A549 (cell line): ENCODE results near the gene LRRC46. TPM values are rescaled to one million over a fixed set of nuclear protein-coding genes. Genes with fewer than 3 reads are reported as not detected.
A peak's percentile ranks its signal among the peaks of the same experiment; 100 is the strongest.

ENCODE experiments used
- ATAC-seq, 2 experiments: fragments of 200-7000 bp in 1 of 2; fragments of >200 bp in 1 of 2; cut with Nextera tagmentation in 1 of 2; cut with Tn5 transposase in 1 of 2; 3 replicates each; pipeline versions ENCODE4 v1.8.0 to v1.9.1; 2018 to 2020; ENCODE audit warnings: mild to moderate bottlenecking in 1 of 2, moderate library complexity in 1 of 2
- CTCF ChIA-PET: fragments of 300-600 bp; sonication (Branson Sonifier 250); formaldehyde crosslinking; extraction: SDS; loops from one replicate; lab custom pipeline; 2021; ENCODE audit warnings: antibody characterized with exemption, inconsistent platforms; lab: Yijun Ruan, JAX
- POLR2A ChIA-PET: fragments of 350-600 bp; formaldehyde crosslinking; extraction: SDS; loops from one replicate; lab custom pipeline; 2021; ENCODE audit warnings: antibody characterized with exemption, inconsistent platforms; lab: Yijun Ruan, JAX
- DNase-seq, 2 experiments: peaks; one replicate each; pipeline versions ENCODE4 v3.0.0 to v3.0.0-alpha.2; 2011 to 2016; ENCODE audit warnings: low read depth in 1 of 2, low spot score in 1 of 2
- FAIRE-seq: peaks from 2 replicates; lab custom pipeline; 2011; peaks lifted over from hg19 to GRCh38; lab: Jason Lieb, UNC
- H3K27ac ChIP-seq, 2 experiments: fragments of >200 bp; sonication (Bioruptor Twin); formaldehyde crosslinking; 3 replicates each; pipeline ENCODE4 v1.5.1; 2016 to 2017
- H3K4me1 ChIP-seq: fragments of >200 bp; sonication (Bioruptor Twin); formaldehyde crosslinking; 3 replicates; pipeline ENCODE4 v1.6.1; 2016
- H3K4me2 ChIP-seq: fragments of >200 bp; sonication (Bioruptor Twin); formaldehyde crosslinking; 3 replicates; pipeline ENCODE4 v1.6.1; 2016
- H3K4me3 ChIP-seq: fragments of >200 bp; sonication (Bioruptor Twin); formaldehyde crosslinking; 3 replicates; pipeline ENCODE4 v1.5.1; 2016
- H3K9me3 ChIP-seq: fragments of >200 bp; sonication (Bioruptor Twin); formaldehyde crosslinking; 3 replicates; pipeline ENCODE4 v1.6.1; 2016
- CBX2 ChIP-seq: fragments of 200-600 bp; sonication (generic); IDR thresholded peaks from 2 replicates; pipeline ENCODE4 v1.6.1; 2016; ENCODE audit warnings: low read depth, mild to moderate bottlenecking, borderline replicate concordance
- CBX8 ChIP-seq: fragments of 200-600 bp; sonication (generic); IDR thresholded peaks from 2 replicates; pipeline ENCODE4 v1.6.1; 2016
- FOSL2 ChIP-seq, 2 experiments: fragments of 450-650 bp in 1 of 2; fragments of >200 bp in 1 of 2; sonication (Bioruptor Twin) in 1 of 2; formaldehyde crosslinking; IDR thresholded peaks; 2 replicates each; pipeline versions ENCODE4 v1.5.0 to v1.6.1; 2016 to 2020; ENCODE audit warnings: mild to moderate bottlenecking in 1 of 2, moderate library complexity in 1 of 2
- GATA3 ChIP-seq: IDR thresholded peaks from 2 replicates; pipeline ENCODE4 v1.6.1; 2012; ENCODE audit warnings: borderline replicate concordance
- HOXA7 ChIP-seq: fragments of 250-450 bp; sonication (Bioruptor Pico); IDR thresholded peaks from 2 replicates; pipeline ENCODE4 v1.5.0; 2020; ENCODE audit warnings: mild to moderate bottlenecking, moderate library complexity
- KDM1A ChIP-seq: fragments of 200-600 bp; sonication (generic); IDR thresholded peaks from 2 replicates; pipeline ENCODE4 v1.6.1; 2016; ENCODE audit warnings: low read depth, mild to moderate bottlenecking
- KDM5A ChIP-seq: fragments of 200-600 bp; sonication (generic); IDR thresholded peaks from 2 replicates; pipeline ENCODE4 v1.6.1; 2016; ENCODE audit warnings: antibody characterized with exemption, mild to moderate bottlenecking
- NPAS2 ChIP-seq: fragments of 250-450 bp; sonication (Bioruptor Pico); IDR thresholded peaks from 2 replicates; pipeline ENCODE4 v1.8.0; 2022; ENCODE audit warnings: mild to moderate bottlenecking, moderate library complexity, borderline replicate concordance
- RCOR1 ChIP-seq: fragments of 150-350 bp; IDR thresholded peaks from 2 replicates; pipeline ENCODE4 v1.6.1; 2014; ENCODE audit warnings: antibody characterized with exemption, low read length, low read depth
- RFX5 ChIP-seq: fragments of 450-650 bp; IDR thresholded peaks from 2 replicates; pipeline ENCODE4 v1.7.1; 2014; ENCODE audit warnings: antibody characterized with exemption, mild to moderate bottlenecking, moderate library complexity
- RNF2 ChIP-seq: fragments of 200-600 bp; sonication (generic); IDR thresholded peaks from 2 replicates; pipeline ENCODE4 v1.6.1; 2016; ENCODE audit warnings: low read depth, mild to moderate bottlenecking, antibody characterized with exemption, moderate library complexity, borderline replicate concordance
- SMC3 ChIP-seq: fragments of >200 bp; sonication (Bioruptor Twin); formaldehyde crosslinking; IDR thresholded peaks from 3 replicates; pipeline ENCODE4 v1.6.1; 2018; ENCODE audit warnings: inconsistent platforms
- TFCP2L1 ChIP-seq: fragments of 250-450 bp; sonication (Bioruptor Pico); IDR thresholded peaks from 2 replicates; pipeline ENCODE4 v1.5.0; 2021; ENCODE audit warnings: mild to moderate bottlenecking
- ZC3H11A ChIP-seq: fragments of 450-650 bp; IDR thresholded peaks from 2 replicates; pipeline ENCODE4 v1.6.1; 2014; ENCODE audit warnings: antibody characterized with exemption, mild to moderate bottlenecking
- WGBS: methylation state at CpG from one replicate; pipeline ENCODE4 v1.1.6; 2017; ENCODE audit errors: missing lambda C conversion rate; 5-methylcytosine and 5-hydroxymethylcytosine counted together
- polyA plus RNA-seq, 4 experiments: library from polyadenylated mRNA; depleted of rRNA in 3 of 4; stranded (reverse); fragments of >200 nt; fragmentation: RNase III in 1 of 4; extraction: RNeasy Plus Mini Kit Qiagen cat#74134 plus additional on column Dnase treatment in 1 of 4; gene quantifications; 2 replicates in 3 of 4; 3 replicates in 1 of 4; pipeline ENCODE4 v1.2.3, GENCODE V29; 2011 to 2017
- TF ChIP-seq, protein P1 (sequence below): fragments of 200-600 bp; sonication (generic); IDR thresholded peaks from 2 replicates; pipeline ENCODE4 v1.6.1; 2016; ENCODE audit warnings: antibody characterized with exemption, mild to moderate bottlenecking, moderate library complexity
- TF ChIP-seq, protein P2 (sequence below): IDR thresholded peaks from 2 replicates; pipeline ENCODE4 v1.6.1; 2012
- TF ChIP-seq, protein P3 (sequence below): fragments of >200 bp; sonication (Bioruptor Twin); formaldehyde crosslinking; IDR thresholded peaks from 3 replicates; pipeline ENCODE4 v1.6.1; 2016
- TF ChIP-seq, protein P4 (sequence below): fragments of >200 bp; sonication (Bioruptor Twin); formaldehyde crosslinking; IDR thresholded peaks from 3 replicates; pipeline ENCODE4 v1.5.1; 2016
- TF ChIP-seq, protein P5 (sequence below): fragments of 450-650 bp; IDR thresholded peaks from 2 replicates; pipeline ENCODE4 v1.6.1; 2014; ENCODE audit warnings: antibody characterized with exemption
- TF ChIP-seq, protein P6 (sequence below): fragments of 250-450 bp; sonication (Bioruptor Pico); IDR thresholded peaks from 2 replicates; pipeline ENCODE4 v1.5.0; 2021; ENCODE audit warnings: mild to moderate bottlenecking, moderate library complexity, borderline replicate concordance

The LRRC46 gene
- polyA plus RNA-seq, 2 of the 4 experiments (the other 2 are of a cell fraction) = 2.7 to 3.0 TPM

DNA sequence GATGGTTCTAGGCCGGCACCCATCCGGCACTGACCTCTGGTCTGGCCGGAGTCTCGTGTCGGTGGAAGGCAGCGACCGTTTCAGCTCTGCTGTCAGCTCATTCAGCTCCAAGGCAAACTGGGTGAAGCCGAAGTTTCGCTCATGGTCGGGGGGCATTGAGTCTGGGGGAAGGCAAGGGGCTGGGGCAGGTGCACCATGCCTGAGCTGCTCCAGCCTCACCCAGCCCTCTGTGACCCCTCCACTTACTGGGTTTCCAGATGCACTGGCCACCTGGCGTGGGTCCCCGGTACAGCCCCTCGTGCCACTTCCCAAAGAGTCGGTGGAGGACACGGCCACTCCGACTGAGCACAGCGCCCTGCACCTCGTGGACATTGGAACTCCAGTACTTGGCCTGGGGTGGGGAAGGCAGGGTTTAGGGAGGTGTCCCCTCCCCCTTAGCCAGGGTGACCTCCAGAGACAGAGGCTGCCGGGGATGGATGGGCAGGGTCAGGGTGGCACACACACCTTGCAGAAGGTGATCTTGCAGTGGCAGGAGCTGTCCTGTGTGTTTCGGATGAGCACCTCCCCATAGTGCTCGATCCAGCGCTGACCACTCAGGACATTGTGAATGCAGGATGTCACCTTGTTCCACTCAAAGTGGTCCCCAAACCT, 22.5 kb upstream of the LRRC46 start:
- TF ChIP-seq, protein P1, sequence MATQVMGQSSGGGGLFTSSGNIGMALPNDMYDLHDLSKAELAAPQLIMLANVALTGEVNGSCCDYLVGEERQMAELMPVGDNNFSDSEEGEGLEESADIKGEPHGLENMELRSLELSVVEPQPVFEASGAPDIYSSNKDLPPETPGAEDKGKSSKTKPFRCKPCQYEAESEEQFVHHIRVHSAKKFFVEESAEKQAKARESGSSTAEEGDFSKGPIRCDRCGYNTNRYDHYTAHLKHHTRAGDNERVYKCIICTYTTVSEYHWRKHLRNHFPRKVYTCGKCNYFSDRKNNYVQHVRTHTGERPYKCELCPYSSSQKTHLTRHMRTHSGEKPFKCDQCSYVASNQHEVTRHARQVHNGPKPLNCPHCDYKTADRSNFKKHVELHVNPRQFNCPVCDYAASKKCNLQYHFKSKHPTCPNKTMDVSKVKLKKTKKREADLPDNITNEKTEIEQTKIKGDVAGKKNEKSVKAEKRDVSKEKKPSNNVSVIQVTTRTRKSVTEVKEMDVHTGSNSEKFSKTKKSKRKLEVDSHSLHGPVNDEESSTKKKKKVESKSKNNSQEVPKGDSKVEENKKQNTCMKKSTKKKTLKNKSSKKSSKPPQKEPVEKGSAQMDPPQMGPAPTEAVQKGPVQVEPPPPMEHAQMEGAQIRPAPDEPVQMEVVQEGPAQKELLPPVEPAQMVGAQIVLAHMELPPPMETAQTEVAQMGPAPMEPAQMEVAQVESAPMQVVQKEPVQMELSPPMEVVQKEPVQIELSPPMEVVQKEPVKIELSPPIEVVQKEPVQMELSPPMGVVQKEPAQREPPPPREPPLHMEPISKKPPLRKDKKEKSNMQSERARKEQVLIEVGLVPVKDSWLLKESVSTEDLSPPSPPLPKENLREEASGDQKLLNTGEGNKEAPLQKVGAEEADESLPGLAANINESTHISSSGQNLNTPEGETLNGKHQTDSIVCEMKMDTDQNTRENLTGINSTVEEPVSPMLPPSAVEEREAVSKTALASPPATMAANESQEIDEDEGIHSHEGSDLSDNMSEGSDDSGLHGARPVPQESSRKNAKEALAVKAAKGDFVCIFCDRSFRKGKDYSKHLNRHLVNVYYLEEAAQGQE = no peak
- TF ChIP-seq RNF2 (no peak), KDM1A (no peak), NPAS2 (CRISPR knock-in tag) (no peak), ZC3H11A (no peak), SMC3 (no peak), FOSL2 (IDR thresholded peaks at IDR 0.05) (no peak), FOSL2 (CRISPR knock-in tag; IDR thresholded peaks at IDR 0.05) (no peak), CBX2 (no peak), RFX5 (no peak), RCOR1 (no peak), GATA3 (no peak), KDM5A (no peak), TFCP2L1 (CRISPR knock-in tag) (no peak), CBX8 (no peak), HOXA7 (CRISPR knock-in tag) (no peak)
- TF ChIP-seq, protein P2, sequence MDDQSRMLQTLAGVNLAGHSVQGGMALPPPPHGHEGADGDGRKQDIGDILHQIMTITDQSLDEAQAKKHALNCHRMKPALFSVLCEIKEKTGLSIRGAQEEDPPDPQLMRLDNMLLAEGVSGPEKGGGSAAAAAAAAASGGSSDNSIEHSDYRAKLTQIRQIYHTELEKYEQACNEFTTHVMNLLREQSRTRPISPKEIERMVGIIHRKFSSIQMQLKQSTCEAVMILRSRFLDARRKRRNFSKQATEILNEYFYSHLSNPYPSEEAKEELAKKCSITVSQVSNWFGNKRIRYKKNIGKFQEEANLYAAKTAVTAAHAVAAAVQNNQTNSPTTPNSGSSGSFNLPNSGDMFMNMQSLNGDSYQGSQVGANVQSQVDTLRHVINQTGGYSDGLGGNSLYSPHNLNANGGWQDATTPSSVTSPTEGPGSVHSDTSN = no peak
- TF ChIP-seq, protein P3, sequence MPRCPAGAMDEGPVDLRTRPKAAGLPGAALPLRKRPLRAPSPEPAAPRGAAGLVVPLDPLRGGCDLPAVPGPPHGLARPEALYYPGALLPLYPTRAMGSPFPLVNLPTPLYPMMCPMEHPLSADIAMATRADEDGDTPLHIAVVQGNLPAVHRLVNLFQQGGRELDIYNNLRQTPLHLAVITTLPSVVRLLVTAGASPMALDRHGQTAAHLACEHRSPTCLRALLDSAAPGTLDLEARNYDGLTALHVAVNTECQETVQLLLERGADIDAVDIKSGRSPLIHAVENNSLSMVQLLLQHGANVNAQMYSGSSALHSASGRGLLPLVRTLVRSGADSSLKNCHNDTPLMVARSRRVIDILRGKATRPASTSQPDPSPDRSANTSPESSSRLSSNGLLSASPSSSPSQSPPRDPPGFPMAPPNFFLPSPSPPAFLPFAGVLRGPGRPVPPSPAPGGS = no peak
- TF ChIP-seq, protein P4, sequence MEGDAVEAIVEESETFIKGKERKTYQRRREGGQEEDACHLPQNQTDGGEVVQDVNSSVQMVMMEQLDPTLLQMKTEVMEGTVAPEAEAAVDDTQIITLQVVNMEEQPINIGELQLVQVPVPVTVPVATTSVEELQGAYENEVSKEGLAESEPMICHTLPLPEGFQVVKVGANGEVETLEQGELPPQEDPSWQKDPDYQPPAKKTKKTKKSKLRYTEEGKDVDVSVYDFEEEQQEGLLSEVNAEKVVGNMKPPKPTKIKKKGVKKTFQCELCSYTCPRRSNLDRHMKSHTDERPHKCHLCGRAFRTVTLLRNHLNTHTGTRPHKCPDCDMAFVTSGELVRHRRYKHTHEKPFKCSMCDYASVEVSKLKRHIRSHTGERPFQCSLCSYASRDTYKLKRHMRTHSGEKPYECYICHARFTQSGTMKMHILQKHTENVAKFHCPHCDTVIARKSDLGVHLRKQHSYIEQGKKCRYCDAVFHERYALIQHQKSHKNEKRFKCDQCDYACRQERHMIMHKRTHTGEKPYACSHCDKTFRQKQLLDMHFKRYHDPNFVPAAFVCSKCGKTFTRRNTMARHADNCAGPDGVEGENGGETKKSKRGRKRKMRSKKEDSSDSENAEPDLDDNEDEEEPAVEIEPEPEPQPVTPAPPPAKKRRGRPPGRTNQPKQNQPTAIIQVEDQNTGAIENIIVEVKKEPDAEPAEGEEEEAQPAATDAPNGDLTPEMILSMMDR = no peak
- TF ChIP-seq, protein P5, sequence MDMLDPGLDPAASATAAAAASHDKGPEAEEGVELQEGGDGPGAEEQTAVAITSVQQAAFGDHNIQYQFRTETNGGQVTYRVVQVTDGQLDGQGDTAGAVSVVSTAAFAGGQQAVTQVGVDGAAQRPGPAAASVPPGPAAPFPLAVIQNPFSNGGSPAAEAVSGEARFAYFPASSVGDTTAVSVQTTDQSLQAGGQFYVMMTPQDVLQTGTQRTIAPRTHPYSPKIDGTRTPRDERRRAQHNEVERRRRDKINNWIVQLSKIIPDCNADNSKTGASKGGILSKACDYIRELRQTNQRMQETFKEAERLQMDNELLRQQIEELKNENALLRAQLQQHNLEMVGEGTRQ = no peak
- TF ChIP-seq, protein P6, sequence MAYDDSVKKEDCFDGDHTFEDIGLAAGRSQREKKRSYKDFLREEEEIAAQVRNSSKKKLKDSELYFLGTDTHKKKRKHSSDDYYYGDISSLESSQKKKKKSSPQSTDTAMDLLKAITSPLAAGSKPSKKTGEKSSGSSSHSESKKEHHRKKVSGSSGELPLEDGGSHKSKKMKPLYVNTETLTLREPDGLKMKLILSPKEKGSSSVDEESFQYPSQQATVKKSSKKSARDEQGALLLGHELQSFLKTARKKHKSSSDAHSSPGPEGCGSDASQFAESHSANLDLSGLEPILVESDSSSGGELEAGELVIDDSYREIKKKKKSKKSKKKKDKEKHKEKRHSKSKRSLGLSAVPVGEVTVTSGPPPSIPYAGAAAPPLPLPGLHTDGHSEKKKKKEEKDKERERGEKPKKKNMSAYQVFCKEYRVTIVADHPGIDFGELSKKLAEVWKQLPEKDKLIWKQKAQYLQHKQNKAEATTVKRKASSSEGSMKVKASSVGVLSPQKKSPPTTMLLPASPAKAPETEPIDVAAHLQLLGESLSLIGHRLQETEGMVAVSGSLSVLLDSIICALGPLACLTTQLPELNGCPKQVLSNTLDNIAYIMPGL = no peak
- TF ChIP-seq, all 56 proteins: peak for 0

More for the DNA sequence above, 22.5 kb upstream of the LRRC46 start:
- CTCF ChIA-PET = interaction anchor here (0.9 to 2.0 kb wide), 3 partner anchors 13 to 110 kb away, joined by 3 to 11 read pairs (median 3); partner anchors contain the start of gene OSBPL7
- POLR2A ChIA-PET = no interaction called here
- peaks cover 25% of the 10 kb centered on the region for H3K4me1 ChIP-seq
- no peak overlapping the region for H3K4me2 ChIP-seq
- H3K4me3 ChIP-seq = no peak overlapping the region
- ATAC-seq = no peak
- 91% methylated on average over 22 of the region's 22 CpGs for WGBS
- H3K9me3 ChIP-seq = no peaks in the 10 kb centered on the region
- H3K27ac ChIP-seq = peak overlapping the region in 1 of 2 experiments; percentile 59; a peak in 2 of 6 replicates
- no peak for DNase-seq
- no peak for FAIRE-seq
